ENCODE results near the gene E2F2.

Gene E2F2, protein sequence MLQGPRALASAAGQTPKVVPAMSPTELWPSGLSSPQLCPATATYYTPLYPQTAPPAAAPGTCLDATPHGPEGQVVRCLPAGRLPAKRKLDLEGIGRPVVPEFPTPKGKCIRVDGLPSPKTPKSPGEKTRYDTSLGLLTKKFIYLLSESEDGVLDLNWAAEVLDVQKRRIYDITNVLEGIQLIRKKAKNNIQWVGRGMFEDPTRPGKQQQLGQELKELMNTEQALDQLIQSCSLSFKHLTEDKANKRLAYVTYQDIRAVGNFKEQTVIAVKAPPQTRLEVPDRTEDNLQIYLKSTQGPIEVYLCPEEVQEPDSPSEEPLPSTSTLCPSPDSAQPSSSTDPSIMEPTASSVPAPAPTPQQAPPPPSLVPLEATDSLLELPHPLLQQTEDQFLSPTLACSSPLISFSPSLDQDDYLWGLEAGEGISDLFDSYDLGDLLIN

DNA sequence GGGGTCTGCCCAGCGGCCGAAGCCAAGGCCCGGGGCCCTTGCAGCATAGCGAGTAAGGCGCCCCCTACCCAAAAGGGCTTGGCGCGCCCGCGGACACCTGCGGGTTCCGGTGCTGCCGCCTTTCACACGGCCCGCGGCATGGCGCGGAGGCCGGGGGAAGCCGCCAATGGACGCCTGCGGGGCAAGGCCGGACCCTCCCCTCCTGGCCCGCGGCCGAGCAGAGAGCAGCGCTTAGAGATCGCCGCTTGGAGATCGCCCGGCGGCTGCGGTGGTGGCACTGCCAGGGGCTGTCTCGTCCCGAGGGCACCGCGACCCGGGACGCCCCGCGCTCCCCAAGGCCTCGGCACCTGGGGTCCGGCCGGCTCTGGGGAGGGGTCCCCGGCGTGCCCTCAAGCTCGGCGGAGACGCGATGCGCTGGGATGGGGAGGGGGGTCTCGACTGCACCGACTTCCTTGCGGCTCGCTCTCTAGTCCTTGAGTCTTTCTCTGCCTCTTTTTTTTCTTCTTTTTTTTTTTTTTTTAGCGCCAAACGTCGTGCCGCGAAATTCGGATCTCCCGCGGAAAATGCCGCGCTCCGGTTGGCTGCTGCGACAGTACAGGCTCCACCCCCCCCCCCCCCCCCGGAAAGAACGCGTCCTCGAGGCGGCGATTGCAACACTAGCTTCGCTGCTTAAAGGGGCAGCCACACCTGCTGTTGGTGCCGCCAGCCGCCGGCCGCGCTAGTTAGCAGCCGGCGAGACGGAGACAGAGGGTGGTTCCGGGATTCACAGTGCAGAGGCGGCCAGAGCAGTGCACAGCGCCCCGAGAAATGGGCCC, at the start of gene E2F2:
E2F2 (minus strand) TSS at position 487 of the 815 bp plus-strand sequence; CDS start at position 47, 440 bp downstream.
- DNase-seq: peak; percentile 58

DNA sequence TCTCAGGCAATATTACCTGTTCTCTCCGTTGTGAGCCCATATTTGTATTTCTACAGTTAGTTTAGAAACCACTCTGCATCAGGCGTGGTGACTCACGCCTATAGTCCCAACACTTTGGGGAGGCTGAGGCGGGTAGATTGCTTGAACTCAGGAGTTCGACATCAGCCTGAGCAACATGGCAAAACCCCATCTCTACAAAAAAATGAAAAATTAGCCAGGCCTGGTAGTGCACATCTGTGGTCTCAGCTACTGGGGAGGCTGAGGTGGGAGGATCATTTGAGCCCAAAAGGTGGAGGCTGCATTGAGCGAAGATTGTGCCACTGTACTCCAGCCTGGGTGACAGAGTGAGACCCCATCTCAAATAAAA, 47.9 kb upstream of the E2F2 start:
- no peak for DNase-seq

DNA sequence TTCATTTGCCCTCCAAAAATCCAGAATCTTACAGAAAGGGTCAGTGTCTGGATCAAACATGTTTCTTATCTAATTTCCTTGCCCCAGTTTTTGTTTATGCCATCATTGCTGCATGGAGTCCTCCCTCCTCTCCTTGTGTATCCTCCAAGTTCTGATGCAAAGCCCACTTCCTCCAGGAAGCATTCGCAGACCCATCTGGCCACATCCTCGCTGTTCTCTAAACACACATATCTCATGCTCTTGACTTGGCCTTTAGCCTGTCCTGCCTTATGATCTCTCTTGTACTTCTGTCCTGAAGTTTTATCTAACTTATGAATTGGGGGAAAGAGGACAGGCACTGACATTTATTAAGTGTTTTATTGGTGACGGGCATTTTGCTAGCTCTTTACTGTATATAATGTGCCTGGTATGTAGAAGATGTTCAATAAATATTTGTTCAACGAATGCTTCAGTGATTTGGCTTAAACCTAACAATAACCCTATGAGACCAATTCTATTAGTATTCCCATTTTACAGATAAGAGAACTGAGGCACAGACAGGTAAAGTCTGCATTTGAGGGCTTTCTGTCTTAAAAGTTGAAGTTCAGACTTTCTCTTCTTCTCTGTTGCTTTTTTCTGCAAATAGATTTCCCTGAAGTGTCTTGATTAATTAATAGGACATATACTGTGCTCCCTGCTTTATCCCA, 47.4 kb upstream of the E2F2 start:
- no peak for DNase-seq

DNA sequence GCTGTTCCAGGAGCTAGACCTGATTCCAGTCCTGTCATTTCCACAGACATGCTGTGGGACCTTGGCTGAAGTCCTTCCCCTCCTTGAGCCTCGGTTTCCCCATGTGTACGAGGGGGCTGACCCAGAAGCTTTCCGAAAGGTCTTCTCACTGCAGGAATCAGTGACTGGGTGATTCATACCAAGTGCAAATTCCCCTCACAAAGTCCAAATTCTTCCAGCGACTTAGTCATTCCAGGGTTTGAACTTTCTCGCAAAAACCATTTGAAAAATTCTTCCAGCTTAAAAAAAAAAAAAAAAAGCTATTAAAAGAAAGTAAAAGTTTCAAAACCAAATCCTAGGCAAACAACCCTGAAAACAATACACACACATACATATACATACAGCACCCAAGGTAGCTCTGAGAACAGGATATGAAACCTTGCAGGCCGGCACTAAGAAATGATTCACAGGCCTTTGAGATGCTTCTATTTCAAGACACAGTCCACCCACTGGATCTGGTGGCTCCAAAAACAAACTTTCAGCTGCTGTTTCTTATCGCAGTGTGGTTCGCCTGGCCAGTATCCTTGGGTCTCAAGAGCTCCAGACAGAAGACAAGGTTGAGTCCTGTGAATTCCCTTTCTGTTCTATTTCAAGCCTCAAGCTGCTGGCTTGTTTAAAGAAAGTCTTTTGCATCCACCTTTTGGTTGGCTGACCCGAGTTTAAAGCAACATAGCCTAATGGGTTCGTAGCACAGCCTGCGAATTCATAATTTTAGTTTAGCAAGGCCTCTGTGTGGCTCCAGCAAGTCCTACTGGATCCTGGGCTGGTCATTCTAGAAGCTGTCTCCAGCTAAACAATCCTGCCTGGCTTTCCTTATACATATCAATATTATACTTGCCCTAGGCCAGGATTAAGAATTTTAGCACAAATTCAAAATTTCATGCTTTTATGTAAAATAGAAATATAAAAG, 46.3 kb upstream of the E2F2 start:
- DNase-seq: no peak

DNA sequence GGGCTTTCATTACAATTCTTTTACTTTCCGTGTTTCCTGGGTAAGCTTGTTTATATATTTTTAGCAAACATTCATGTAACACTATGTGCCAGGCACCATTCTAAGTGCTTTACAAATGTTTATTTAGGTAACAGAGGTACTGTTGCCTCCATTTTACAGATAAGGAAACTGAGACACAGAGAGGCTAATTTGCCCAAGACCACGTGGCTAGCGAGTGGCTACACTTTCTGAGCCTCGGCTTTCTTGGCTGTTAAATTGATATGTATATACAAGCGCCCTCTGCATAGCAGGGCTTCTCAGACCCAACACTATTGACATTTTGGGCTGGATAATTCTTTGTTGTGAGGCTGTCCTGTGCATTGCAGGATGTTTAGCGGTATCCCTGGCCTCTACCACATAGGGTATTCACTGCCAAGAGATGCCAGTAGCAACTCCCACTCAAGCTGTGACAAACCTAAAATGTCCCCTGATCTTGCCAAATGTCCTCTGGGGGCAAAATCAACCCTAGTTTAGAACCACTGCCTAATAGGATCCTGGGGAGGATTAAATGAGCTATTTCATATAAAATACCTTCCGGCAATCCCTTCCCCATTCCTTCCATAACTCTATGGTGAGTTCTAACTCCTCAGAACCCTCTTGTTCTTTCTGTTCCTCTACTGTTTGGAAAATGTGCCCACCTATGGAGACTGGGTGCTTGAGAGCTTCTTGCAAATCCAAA, 45.5 kb upstream of the E2F2 start:
- no peak for DNase-seq

DNA sequence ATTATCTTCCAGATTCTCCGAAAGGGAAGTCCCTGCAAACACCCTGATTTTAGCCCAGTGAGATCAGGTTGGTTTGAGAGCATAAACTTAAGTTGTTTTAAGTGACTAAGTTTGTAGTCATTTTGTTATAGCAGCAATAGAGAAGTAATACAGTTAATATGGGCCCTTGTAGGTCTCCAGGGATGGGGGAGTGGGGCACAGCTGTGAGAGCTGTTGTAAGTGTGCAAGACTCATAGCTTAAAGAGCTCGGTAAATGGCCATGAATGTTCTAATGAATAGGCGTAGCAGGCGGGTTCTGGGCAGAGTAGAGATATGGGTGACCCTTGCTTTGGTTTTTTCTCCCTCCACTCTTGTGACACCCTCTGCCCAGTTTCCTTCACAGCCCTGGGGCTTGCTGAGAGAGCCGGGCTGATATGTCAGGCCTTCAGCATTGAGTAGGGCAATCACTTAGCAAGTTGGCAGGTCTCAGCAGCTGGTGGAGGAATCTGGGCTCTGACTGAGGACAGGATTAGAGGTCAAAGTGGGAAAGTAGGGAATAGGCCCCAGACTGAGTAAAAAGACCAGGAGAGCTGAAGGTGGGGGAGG, 44.3 kb upstream of the E2F2 start:
- no peak for DNase-seq

DNA sequence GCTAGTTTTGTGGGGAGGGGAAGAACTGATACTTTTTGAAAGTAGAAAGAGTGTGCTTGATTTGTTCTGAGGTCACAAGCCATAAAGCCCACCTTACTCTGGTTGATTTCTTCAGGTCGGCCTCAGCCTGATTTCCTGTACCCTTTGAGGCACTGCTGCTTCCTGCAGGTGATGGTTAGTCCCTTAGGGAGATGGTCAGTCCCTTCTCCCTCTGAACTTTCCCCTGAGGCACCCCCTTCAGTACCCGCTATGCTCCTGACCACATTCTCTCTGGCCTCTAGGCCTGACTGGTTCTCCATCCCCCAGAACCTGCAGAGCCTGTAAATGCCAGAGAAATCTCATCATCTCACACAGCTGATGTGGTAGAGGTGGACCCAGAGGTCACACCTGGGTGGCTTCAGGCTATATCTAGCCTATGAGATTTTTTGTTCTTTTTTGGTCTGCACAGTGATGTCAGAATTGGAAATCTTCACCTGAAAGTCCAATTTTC, 43.3 kb upstream of the E2F2 start:
- DNase-seq: no peak

DNA sequence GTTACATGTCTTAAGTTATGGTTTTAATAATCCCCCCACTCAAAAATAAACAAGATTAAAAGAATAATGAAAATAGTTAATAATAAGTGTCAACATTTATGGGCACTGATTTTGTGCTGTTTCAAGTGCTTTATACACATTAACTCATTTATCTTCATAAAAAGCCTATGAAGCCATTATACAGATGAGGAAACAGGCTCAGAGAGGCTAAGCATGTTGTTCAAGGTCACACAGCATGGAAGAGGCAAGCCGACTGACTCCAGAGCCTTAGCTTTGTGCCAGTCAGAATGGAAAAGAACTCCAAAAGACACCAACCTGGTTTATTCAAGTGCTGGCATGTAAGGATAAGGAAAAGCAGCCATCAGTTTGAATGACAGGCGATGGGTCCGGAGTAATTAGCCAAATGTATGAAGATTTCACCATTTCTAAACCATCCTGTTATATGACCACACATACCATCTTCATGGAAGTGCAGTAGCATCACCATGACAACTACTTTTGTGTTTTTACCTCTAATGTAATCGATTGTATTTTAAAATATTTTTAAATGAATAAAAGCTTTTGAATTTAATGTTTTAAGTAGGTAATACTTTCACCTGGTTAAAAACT, 42.6 kb upstream of the E2F2 start:
- DNase-seq: no peak

DNA sequence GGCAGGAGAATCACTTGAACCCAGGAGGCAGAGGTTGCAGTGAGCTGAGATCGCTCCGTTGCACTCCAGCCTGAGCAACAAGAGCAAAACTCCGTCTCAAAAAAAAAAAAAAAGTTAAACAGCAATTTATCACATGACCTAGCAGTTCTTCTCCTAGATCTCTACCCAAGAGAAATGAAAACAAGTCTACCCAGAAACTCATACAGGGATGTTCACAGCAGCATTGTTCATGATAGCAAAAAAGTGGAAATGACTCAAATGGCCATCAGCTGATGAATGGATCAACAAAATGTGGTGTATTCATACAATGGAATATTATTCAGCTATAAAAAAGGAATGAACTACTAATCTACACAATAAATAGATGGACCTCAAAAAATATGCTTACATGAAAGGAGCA, 40.4 kb upstream of the E2F2 start:
- DNase-seq: no peak

DNA sequence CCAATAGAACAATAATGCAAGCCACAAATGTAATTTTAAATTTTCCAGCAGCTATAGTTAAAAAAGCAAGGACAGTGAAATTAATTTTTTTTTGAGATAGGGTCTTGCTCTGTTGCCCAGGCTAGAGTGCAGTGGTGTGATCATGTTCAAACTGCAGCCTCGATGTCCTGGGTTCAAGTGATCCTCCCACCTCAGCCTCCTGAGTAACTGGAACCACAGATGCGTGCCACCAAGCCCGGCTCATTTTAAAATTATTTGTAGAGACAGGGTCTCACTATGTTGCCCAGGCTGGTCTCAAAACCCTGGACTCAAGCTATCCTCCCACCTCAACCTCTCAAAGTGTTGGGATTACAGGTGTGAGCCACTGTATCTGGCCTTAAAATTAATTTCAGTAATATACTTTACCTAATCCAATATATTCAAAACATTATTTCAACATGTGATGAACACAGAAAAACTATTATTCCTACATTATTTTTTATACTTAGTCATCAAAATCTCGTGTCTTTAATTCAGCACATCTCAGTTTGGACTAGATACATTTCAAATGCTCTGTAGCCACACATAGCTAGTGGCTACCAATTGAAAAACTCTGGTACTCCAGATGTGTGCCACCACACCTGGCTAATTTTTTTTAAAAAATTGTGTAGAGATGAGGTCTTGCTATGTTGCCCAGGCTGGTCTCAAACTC, 39.1 kb upstream of the E2F2 start:
- DNase-seq: no peak

DNA sequence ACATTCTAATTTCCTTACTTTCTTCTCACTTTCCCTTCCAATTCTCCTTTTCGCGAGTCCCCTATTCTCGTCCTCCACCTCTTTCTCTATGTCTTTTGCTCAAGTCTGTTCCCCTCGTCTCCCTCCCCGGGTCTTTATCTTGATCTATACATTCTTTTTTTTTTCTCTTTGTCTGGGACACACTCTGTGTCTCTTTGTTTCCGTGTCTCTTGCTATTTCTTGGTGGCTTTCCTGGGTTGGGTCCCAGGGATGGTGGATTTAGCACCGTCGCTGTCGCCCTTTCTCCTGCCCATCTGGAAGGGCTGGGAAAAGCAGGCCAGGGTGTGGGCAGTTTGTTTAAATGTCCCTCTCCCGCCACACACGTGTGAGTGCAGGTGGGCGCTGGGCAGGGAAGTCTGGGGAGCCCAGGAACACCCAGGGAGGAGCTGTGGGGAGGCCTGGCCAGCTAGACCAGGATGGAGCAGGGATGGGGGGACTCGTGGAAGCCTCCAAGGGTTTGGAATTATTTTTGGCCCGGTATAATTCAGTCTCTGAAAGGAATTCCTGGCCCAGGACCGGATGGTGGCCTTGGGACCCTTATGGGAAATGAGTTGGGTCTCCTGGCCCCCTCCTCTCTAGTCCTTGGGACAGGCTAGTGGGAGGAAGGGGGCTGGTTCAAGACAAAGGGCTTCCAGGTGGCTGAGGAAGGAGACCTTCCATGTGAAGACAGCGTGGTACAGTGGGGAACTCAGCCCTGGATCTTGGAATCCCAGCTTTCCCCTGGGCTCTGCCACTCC, 37.8 kb upstream of the E2F2 start:
- no peak for DNase-seq

DNA sequence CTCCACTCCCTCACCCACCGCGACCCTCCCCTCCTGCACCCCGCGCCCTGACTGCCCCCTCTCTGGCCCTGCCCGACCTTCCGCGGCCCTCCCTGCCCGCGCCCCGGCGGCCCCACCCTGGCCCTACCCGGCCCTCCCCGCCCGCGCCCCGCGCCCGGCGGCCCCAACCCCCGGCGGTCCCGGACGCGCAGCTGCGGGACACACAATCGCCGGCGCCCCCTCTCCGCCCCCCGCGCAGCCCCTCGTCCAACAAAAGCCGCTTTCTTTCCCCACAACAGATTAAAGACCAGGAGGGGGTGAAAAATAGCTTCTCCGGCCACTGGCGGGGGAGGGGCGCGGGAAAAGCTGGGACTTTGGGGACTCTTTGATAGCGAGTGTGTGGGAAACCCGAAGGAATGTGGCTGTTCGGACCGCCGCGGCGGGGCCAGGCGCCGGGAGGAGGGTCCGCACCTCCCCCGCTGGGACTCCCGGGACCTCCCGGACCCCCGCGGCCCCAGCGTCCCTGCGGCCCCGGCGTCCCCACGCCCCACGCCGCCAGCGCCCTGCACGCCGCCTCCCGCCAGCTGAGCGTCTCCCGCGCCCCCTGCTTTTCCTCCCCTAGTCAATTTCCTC, 37.1 kb upstream of the E2F2 start:
- no peak for DNase-seq

DNA sequence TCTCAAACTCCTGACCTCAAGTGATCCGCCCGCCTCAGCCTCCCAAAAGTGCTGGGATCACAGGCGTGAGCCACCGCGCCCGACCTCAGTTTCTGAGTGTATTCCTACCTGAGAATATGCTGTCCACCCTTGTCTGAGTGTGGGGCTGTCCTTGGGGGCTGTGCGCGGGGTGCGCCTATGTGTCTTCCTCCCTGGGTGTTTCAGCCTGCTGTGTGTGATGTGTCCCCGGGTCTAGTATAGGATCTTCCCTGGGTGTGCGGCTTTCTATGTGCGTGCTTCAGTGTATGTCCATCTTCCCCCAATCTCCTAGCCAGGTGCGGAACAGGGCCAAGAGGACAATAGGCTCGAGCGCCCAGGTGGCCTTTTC, 36.6 kb upstream of the E2F2 start:
- no peak for DNase-seq

DNA sequence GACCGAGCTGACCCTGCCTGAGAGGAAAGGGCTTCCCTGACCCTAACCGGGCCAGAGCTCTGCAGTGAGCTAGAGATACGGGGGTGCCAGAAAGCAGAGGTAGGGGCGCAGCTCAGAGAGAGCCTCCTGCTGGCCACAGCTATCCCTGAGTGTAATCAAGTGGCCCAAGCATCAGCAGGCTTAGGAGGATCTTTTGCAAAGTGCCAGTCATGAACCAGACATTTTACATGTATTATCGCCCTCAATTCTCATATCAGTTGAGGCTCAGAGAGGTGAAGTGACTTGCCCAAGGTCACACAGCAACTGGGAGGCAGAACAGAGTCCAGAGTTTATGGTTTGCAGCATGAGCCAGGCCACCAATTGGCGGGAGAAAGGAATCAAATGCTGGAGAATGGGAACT, 35.3 kb upstream of the E2F2 start:
- no peak for DNase-seq

DNA sequence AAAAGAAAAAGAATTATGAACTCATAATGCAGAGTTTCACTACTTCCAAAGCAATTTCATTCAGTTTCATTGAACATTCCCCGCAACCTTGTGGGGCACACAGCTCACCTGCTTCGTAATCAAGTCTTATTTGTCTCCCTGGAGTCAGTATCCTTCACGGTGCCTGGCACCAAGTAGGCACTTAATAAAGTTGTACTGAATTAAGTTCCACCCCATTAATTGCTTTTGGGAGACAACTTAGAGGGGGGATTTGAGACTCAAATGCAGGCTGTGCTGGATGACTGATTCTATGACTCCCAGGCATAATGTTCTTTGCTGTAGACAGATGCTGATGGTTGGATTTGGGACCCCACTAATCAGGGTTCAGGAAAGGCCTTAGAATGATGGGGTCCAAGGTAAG, 34.7 kb upstream of the E2F2 start:
- no peak for DNase-seq

DNA sequence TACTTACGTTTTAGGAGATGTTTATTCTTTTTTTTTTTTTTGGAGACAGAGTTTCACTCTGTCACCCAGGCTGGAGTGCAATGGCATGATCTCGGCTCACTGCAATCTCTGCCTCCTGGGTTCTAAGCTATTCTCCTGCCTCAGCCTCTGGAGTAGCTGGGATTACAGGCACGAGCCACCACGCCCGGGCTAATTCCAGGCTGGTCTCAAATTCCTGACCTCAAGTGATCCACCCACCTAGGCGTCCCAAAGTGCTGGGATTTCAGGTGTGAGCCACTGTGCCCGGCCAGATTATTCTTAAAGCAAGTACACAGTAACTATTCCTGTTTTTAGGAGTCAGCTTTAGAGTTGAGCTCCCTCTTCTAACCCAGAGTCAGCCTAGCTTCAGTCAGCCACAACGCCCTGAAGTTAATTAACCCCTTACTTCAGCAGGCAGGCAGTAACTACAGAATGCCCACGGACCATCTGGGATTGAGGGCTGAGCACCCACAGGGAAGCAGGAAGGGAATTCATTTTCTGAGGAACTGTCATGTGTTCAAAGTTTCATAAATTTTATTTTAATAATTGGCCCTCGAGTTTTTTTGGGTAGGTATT, 33.6 kb upstream of the E2F2 start:
- DNase-seq: no peak

DNA sequence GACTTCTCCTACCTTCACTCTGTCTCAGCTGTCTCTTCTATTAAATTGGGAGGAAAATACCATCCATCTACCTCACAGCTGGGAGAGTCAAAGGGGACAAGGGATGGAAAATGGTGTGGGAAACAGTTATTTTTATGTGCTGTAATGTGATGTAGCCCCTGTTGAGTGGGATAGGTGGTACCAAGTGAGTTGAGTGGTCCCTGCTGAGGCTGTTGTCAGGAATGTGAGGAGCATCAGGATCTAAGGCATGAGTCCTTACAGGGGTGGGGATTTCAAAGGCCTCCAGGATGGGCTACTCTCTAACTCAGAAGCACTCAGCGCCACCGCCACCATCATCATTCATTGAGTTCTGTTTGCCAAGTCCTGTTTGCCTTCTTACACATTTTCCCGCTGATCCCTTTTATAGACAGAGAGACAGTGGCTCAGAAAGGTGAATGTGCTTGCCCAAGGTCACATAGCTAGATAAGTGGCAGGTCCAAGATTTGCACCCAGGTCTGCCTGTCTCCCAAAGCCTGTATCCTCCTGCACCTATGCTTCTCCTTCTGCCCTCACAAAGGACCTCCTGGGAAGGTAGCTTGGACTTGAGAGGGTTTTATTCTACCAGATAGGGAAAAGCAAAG, 32.8 kb upstream of the E2F2 start:
- DNase-seq: no peak

DNA sequence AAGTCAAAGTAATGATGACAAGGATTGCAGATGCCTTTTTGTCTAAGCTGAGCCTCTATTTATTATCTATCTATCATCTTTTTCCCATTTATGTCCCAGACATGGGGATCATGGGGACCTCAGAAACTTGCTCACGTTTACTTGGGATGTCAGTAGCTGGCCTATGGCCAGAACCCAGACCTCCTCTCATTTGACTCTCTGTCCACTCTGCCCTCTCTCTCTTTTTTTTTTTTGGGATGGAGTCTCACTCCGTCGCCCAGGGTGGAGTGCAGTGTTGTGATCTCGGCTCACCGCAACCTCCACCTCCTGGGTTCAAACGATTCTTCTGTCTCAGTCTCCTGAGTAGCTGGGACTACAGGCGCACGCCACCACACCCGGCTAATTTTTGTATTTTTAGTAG, 32.0 kb upstream of the E2F2 start:
- DNase-seq: no peak

Measured in NCI-H1436 treated with DMSO at 0.1 percent for 48 hours (cell line).